SHP77 (cell line): ENCODE measurements around the gene ALG1L2.
"Not testable (repeated sequence)": the region's sequence is repeated elsewhere in the genome, so short reads cannot be mapped to it uniquely, and the experiment has no call there.

ENCODE experiments used
- DNase-seq, 2 experiments: peaks; one replicate each; lab custom pipeline; 2025; lab: John Stamatoyannopoulos, UW

ALG1L2 gene

DNA sequence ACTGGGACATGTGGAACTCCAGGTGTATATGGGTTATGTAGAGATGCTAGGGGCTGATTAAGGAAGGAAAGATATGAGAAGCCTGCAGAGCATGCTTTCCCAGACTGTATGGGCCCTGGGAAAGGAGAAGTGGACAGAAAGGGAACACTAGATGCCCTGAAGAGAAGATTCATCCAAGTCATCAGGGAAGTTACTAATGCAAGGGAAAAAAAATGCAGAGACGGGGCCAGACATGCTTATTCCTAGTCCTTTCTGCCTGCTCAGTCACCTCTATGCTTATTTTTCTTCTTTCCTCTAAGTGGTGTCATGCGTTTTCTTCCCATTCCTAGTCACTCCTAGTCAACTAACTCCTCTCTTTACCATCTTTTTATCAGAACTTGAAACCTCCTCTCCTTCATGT is 43.8 kb downstream of the ALG1L2 start:
- DNase-seq = not testable (repeated sequence)

DNA sequence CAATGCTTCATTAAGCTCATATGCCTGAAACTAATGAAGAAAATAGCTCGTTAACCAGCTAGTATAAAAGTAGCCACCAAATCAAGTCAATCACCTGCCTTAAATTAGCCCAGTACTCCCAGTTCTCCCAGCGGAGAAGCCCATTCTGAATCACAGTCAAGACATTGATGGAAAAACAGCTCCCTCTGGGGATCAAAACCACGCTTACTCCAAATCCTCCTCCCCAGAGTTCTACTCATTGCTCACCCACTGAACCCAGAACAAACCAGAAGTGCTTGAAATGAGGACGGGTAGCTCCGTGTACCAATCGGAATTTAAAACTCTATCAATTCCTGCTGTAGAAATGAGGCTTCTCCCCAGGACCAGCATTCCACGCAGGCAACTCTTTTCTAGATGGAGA is 54.7 kb downstream of the ALG1L2 start:
- not testable (repeated sequence) for DNase-seq

DNA sequence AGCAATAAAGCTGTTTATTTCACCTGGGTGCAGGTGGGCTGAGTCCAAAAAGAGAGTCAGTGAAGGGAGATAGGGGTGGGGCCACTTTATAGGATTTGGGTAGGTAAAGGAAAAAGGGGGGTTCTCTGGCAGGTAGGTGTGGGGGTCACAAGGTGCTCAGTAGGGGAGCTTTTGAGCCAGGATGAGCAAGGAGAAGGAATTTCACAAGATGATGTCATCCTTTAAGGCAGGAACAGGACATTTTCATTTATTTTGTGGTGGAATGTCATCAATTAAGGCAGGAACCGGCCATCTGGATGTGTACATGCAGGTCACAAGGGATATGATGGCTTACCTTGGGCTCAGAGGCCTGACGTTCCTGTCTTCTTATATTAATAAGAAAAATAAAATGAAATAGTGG is 56.1 kb downstream of the ALG1L2 start:
- DNase-seq = not testable (repeated sequence)

DNA sequence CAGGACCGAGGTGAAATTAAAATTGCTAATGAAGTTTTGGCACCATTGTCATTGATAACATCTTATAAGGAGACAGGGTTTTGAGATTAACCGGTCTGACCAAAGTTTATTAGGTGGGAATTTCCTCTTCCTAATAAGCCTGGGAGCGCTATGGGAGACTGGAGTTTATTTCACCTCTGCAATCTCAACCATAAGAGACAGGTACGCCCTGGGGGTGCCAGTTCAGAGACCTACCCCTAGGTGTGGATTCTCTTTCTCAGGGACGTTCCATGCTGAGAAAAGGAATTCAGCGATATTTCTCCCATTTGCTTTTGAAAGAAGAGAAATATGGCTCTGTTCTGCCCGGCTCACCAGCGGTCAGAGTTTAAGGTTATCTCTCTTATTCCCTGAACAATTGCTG is 57.4 kb downstream of the ALG1L2 start:
- not testable (repeated sequence) for DNase-seq

DNA sequence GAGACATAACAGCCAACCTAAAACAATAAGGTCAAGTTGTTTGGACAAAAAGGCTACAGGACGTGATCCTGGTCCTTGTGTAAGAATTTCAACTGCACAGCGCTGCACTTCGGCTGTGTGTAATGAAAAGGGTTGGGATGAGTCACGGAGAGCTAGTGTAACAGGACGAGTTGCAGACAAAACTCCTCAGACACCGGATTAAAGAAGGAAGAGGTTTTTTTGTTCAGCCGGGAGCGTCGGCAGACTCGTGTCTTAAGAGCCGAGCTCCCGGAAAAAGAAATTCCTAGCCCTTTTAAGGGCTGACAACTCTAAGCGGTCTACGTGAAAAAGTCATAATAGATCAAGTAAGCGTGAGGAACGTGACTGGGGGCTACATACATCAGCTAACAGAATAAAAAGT is 59.1 kb downstream of the ALG1L2 start:
- DNase-seq = not testable (repeated sequence)

DNA sequence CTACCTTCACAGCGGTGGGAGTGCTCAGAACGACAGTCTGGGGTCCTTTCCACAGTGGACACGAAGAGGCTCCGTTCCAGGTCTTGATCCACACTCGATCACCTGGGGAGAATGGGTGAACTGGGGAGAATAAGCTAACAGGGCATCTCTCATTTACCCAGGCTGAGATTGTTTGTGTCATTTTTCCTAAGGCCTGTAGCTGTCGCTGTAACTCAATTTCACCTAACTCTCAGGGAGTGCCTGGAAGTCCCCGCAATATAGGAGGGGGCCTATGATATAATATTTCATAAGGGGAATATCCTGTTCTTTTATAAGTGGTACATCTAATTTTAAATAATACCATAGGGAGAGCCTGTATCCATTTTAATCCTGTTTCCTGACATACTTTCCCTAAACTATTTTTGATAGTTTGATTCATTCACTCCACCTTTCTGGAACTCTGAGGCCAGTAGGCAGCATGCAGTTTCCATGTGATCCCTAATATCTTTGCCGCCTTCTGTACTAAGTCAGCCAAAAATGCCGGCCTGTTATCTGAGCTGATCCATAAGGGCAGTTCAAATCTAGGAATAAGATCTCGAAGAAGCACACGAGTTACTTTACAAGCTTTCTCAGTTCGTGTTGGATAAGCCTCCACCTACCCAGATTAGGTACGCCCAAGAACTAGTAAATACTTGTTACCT is 62.2 kb downstream of the ALG1L2 start:
- DNase-seq = not testable (repeated sequence)

DNA sequence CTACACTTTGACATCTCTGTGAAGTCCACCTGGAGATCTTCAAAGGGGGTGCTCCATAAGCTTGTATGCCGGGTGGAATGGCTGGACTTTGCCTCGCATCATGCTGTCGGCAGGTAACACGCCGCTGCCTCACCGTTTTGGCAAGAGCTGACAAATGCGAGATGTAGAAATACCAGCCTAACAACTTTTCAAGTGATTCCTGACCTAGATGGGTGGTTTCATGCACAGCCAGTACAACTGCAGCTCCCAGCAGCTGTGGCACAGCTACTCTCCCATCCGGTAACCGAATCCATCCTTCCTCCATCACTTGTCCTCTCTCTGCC is 62.7 kb downstream of the ALG1L2 start:
- not testable (repeated sequence) for DNase-seq

DNA sequence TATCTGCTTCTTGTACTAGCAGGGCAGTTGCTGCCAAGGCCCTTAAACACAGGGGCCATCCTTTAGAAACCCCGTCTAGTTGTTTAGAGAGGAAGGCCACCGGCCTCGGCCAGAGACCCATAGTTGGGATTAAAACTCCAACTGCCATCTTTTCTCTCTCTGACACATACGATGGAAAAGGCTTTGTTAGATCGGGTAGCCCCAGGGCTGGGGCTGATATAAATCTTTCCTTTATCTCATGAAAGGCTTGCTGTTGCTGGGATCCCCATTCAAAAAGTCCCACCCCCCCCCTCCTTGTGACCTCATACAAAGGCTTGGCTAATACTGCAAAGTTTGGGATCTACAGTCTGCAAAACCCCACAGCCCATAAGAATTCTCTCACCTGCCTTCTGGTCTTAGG is 63.8 kb downstream of the ALG1L2 start:
- not testable (repeated sequence) for DNase-seq

DNA sequence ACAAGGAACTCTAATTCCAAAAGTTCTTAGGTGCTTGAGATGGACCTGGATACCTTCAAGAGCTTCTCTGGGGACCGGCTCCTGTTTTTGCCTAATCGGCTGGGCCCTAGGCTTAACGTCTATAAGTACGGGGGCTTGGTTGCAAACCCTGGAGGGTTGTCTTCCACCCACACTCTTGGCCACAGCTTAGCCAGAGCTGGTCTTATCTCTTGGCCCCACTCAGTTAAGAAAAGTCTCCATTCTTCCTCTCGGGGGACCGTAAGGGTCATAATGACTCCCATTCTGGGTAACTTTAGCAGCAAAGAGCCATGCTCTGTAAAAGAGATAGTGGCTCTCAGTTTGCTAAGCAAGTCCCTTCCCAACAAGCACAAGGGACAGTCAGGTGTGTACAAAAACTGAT is 64.8 kb downstream of the ALG1L2 start:
- not testable (repeated sequence) for DNase-seq
